MCF 10A (cell line): ENCODE results near the gene SVOPL. TPM values are rescaled to one million over a fixed set of nuclear protein-coding genes. Genes with fewer than 3 reads are reported as not detected.
A peak's percentile ranks its signal among the peaks of the same experiment; 100 is the strongest.

ENCODE experiments used
- BruUV-seq: library from RNA; stranded (reverse); fragments of 400-500 nt; replicated peaks from 2 replicates; lab custom pipeline; 2021; lab: Mats Ljungman, UMichigan
- CTCF ChIA-PET: fragments of 300-600 bp; sonication (Branson Sonifier 250); formaldehyde crosslinking; extraction: SDS; loops from one replicate; lab custom pipeline; 2021; ENCODE audit warnings: antibody characterized with exemption, inconsistent platforms; lab: Yijun Ruan, JAX
- POLR2A ChIA-PET: fragments of 300-600, 350-650 bp; sonication (Branson Sonifier 250); formaldehyde crosslinking; extraction: SDS; loops from one replicate; lab custom pipeline; 2020; ENCODE audit warnings: antibody characterized with exemption, inconsistent platforms; lab: Yijun Ruan, JAX
- DNase-seq: peaks from one replicate; pipeline ENCODE4 v3.0.0-alpha.2; 2018; ENCODE audit not compliant: unreplicated experiment
- H3K27ac Mint-ChIP-seq: one replicate; pipeline ENCODE4 v1.8.0; 2022; ENCODE audit warnings: mild to moderate bottlenecking, low read depth, mixed read lengths; ENCODE audit not compliant: unreplicated experiment
- H3K27me3 Mint-ChIP-seq: one replicate; pipeline ENCODE4 v1.8.0; 2022; ENCODE audit warnings: mixed read lengths; ENCODE audit not compliant: insufficient read depth, unreplicated experiment
- H3K36me3 Mint-ChIP-seq: one replicate; pipeline ENCODE4 v1.8.0; 2022; ENCODE audit warnings: mild to moderate bottlenecking, moderate library complexity, mixed read lengths; ENCODE audit not compliant: insufficient read depth, unreplicated experiment
- H3K4me1 Mint-ChIP-seq: one replicate; pipeline ENCODE4 v1.8.0; 2022; ENCODE audit warnings: mixed read lengths; ENCODE audit not compliant: insufficient read depth, unreplicated experiment
- H3K4me3 Mint-ChIP-seq: one replicate; pipeline ENCODE4 v1.8.0; 2022; ENCODE audit warnings: mild to moderate bottlenecking, moderate library complexity, mixed read lengths; ENCODE audit not compliant: unreplicated experiment
- H3K9me3 Mint-ChIP-seq: one replicate; pipeline ENCODE4 v1.8.0; 2022; ENCODE audit warnings: mixed read lengths; ENCODE audit not compliant: unreplicated experiment
- CTCF ChIP-seq: fragments of 200-600 bp; IDR thresholded peaks from one replicate; pipeline ENCODE4 v1.8.0; 2022; ENCODE audit warnings: antibody characterized with exemption, mild to moderate bottlenecking; ENCODE audit not compliant: unreplicated experiment
- intact Hi-C: fragments of 100-400 bp; cut with micrococcal nuclease; formaldehyde crosslinking; loops from 2 replicates; pipeline ENCODE4 v1.14.1; 2022
- total RNA-seq: library from RNA; stranded (reverse); gene quantifications from 2 replicates; pipeline ENCODE4 v1.2.3, GENCODE V29; 2022

Gene SVOPL
- total RNA-seq, 1 experiment from 2014 or later: not detected

- Mint-ChIP-seq H3K4me1 (no peaks in the 10 kb centered on the region), H3K9me3 (peaks cover 9% of the 10 kb centered on the region), H3K27me3 (no peaks in the 10 kb centered on the region), H3K36me3 (peaks cover 32% of the 10 kb centered on the region), H3K27ac (no peak overlapping the region), H3K4me3 (no peak overlapping the region)
- CTCF ChIA-PET: no interaction called here
- POLR2A ChIA-PET: no interaction called here
- intact Hi-C loops: no loop called here
- no peak for DNase-seq
- no TSS peak for BruUV-seq
- no peak for TF ChIP-seq CTCF
These were observed 150.8 kb downstream of the SVOPL start for GRCh38 chr7:138550337-138550736.

- intact Hi-C loops: no loop called here
- TF ChIP-seq CTCF: no peak
These were observed 152.1 kb downstream of the SVOPL start for GRCh38 chr7:138549082-138549481.

GRCh38 chr7:138546829-138547228, 154.3 kb downstream of the SVOPL start:
- Mint-ChIP-seq H3K4me3 (no peak overlapping the region), H3K9me3 (peaks cover 9% of the 10 kb centered on the region), H3K4me1 (no peaks in the 10 kb centered on the region), H3K36me3 (peaks cover 20% of the 10 kb centered on the region), H3K27ac (no peak overlapping the region), H3K27me3 (no peaks in the 10 kb centered on the region)
- CTCF ChIA-PET: no interaction called here
- TF ChIP-seq CTCF: no peak
- BruUV-seq: no TSS peak
- POLR2A ChIA-PET: interaction anchor here (0.6 to 1.1 kb wide), 3 partner anchors 24 to 471 kb away, joined by 3 read pairs; no protein-coding TSS in a partner anchor
- intact Hi-C loops: no loop called here
- DNase-seq: no peak

More at GRCh38 chr7:138549082-138549481, 152.1 kb downstream of the SVOPL start:
- Mint-ChIP-seq H3K9me3 (peaks cover 9% of the 10 kb centered on the region), H3K27ac (no peak overlapping the region), H3K27me3 (no peaks in the 10 kb centered on the region), H3K4me1 (no peaks in the 10 kb centered on the region), H3K4me3 (no peak overlapping the region), H3K36me3 (peaks cover 29% of the 10 kb centered on the region)
- DNase-seq: peak; percentile 6
- CTCF ChIA-PET: interaction anchor here (0.6 kb wide), 2 partner anchors 106 to 387 kb away, joined by 3 to 5 read pairs; no protein-coding TSS in a partner anchor
- no TSS peak for BruUV-seq
- POLR2A ChIA-PET: interaction anchor here (0.6 to 0.7 kb wide), 2 partner anchors 310 to 377 kb away, joined by 3 read pairs; no protein-coding TSS in a partner anchor

GRCh38 chr7:138546064-138546619, 155.0 kb downstream of the SVOPL start:
- ChIA-PET CTCF (no interaction called here), POLR2A (no interaction called here)
- peaks cover 24% of the 10 kb centered on the region for H3K36me3 Mint-ChIP-seq
- H3K27ac Mint-ChIP-seq: no peak overlapping the region
- no TSS peak for BruUV-seq
- no peak for TF ChIP-seq CTCF
- peaks cover 9% of the 10 kb centered on the region for H3K9me3 Mint-ChIP-seq
- H3K4me3 Mint-ChIP-seq: no peak overlapping the region
- DNase-seq: no peak
- H3K4me1 Mint-ChIP-seq: no peaks in the 10 kb centered on the region
- intact Hi-C loops: no loop called here
- H3K27me3 Mint-ChIP-seq: no peaks in the 10 kb centered on the region
